K562 (cell line): Measurements from ENCODE around the gene TAF9. TPM values are rescaled to one million over a fixed set of nuclear protein-coding genes. Genes with fewer than 3 reads are reported as not detected.
A peak's percentile ranks its signal among the peaks of the same experiment; 100 is the strongest.

Experiments used
- ETS1 ChIP-seq: conservative IDR thresholded peaks from 2 replicates; pipeline ENCODE4 v1.6.1; 2011; ENCODE audit warnings: low read depth, mild to moderate bottlenecking, low read length; ENCODE audit not compliant: control insufficient read depth
- GTF2F1 ChIP-seq: IDR thresholded peaks from 2 replicates; pipeline ENCODE4 v1.6.1; 2011; ENCODE audit warnings: low read depth, low read length, improper control_type of control experiment
- JUND ChIP-seq, 2 experiments: IDR thresholded peaks; 2 replicates in 1 of 2; 3 replicates in 1 of 2; pipeline ENCODE4 v1.6.1; 2011; ENCODE audit warnings: borderline replicate concordance in 2 of 2, low read depth in 2 of 2, low read length in 2 of 2, improper control_type of control experiment in 1 of 2, missing biosample characterization in 1 of 2, missing genetic modification characterization in 1 of 2, missing genetic modification reagents in 1 of 2
- MGA ChIP-seq: fragments of 450-650 bp; IDR thresholded peaks from 2 replicates; pipeline ENCODE4 v1.6.1; 2016; ENCODE audit warnings: mild to moderate bottlenecking, moderate library complexity
- MNT ChIP-seq, 2 experiments: fragments of 450-650 bp; conservative IDR thresholded peaks; 2 replicates each; pipeline ENCODE4 v1.6.1; 2017; ENCODE audit warnings: mild to moderate bottlenecking in 2 of 2, moderate library complexity in 2 of 2
- MTA3 ChIP-seq: fragments of 450-650 bp; formaldehyde crosslinking; IDR thresholded peaks from 2 replicates; pipeline ENCODE4 v1.6.1; 2017; ENCODE audit warnings: mild to moderate bottlenecking, borderline replicate concordance
- ZBTB2 ChIP-seq: fragments of 450-650 bp; IDR thresholded peaks from 2 replicates; pipeline ENCODE4 v1.6.1; 2016; ENCODE audit warnings: antibody characterized with exemption
- ZNF197 ChIP-seq: fragments of 200-800 bp; sonication (Bioruptor generic); IDR thresholded peaks from 2 replicates; pipeline ENCODE4 v1.6.1; 2016; ENCODE audit warnings: low read depth, missing genetic modification characterization, missing compliant biosample characterization
- ZNF232 ChIP-seq: sonication (generic); formaldehyde crosslinking; IDR thresholded peaks from 2 replicates; pipeline ENCODE4 v1.8.0; 2022; ENCODE audit warnings: mild to moderate bottlenecking, missing genetic modification reagents
- polyA plus RNA-seq, 8 experiments: library from polyadenylated mRNA; depleted of rRNA in 4 of 8; stranded (reverse) in 5 of 8; unstranded in 3 of 8; fragments of >200 nt; fragmentation: Nextera tagmentation in 2 of 8; fragmentation: Illumina TruSeq in 1 of 8; extraction: Ambion mirVana in 2 of 8; extraction: Trizol in 1 of 8; gene quantifications; 2 replicates each; pipeline versions ENCODE4 v1.2.1 to v1.2.3, GENCODE V29; 2011 to 2014; ENCODE audit warnings: inconsistent platforms in 1 of 8, missing spikeins in 1 of 8
- total RNA-seq, 7 experiments: library from RNA; depleted of rRNA in 6 of 7; stranded (reverse); fragments of >200 nt in 6 of 7; fragmentation: Illumina TruSeq in 2 of 7; extraction: Trizol in 2 of 7; gene quantifications; 2 replicates each; pipeline versions ENCODE4 v1.2.1 to v1.2.3, GENCODE V29; 2011 to 2021; ENCODE audit warnings: low replicate concordance in 1 of 7

TAF9 gene
- total and polyA plus RNA-seq, 9 of the 15 experiments (the other 6 are each of a cell fraction or from before 2014, with no cell fraction given) = 119 to 566 (median 207) TPM

- TF ChIP-seq MGA (peak; percentile 86), JUND (IDR thresholded peaks at IDR 0.05; ENCODE audit: borderline replicate concordance, low read depth, low read length) (0 out of 2 replicates have a peak, but pooled peaks have one; percentile 15), JUND (tag; IDR thresholded peaks at IDR 0.05; ENCODE audit: borderline replicate concordance, low read depth, low read length) (peak; percentile 29; the same call in 1 of the 3 replicates), ZNF197 (CRISPR knock-in tag) (0 out of 2 replicates have a peak, but pooled peaks have one; percentile 13), ZBTB2 (no peak), MNT (conservative IDR thresholded peaks at IDR 0.05) (peak; percentile 96 to 98), ETS1 (0 out of 2 replicates have a peak, but pooled peaks have one; percentile 69), MTA3 (peak; percentile 82; the same call in 1 of the 2 replicates), ZNF232 (CRISPR knock-in tag) (no peak), GTF2F1 (peak; percentile 47; the same call in 1 of the 2 replicates)
Measured at GRCh38 chr5:69369340-69370121, at the start of gene TAF9, which contains the start of the genes AK6 and RAD17 (continued).
